SH-SY5Y (cell line): ENCODE measurements around the gene DGKA.

Experiments used
- GATA2 ChIP-seq: IDR thresholded peaks from 2 replicates; pipeline ENCODE4 v1.6.1; 2011; ENCODE audit warnings: mild to moderate bottlenecking, low read depth, low read length
- GATA3 ChIP-seq: IDR thresholded peaks from 2 replicates; pipeline ENCODE4 v1.6.1; 2011; ENCODE audit warnings: low read depth, mild to moderate bottlenecking, low read length, moderate library complexity

GRCh38 chr12:56001487-56002100 lies 70.6 kb downstream of the DGKA start:
- TF ChIP-seq GATA3 (no peak), GATA2 (no peak)
